Epidermal melanocyte (primary cell): ENCODE results near the gene SARS2.

Source experiments
- DNase-seq: peaks from one replicate; pipeline ENCODE4 v3.0.0; 2011; ENCODE audit warnings: low spot score; ENCODE audit not compliant: insufficient read length

SARS2 gene

DNA sequence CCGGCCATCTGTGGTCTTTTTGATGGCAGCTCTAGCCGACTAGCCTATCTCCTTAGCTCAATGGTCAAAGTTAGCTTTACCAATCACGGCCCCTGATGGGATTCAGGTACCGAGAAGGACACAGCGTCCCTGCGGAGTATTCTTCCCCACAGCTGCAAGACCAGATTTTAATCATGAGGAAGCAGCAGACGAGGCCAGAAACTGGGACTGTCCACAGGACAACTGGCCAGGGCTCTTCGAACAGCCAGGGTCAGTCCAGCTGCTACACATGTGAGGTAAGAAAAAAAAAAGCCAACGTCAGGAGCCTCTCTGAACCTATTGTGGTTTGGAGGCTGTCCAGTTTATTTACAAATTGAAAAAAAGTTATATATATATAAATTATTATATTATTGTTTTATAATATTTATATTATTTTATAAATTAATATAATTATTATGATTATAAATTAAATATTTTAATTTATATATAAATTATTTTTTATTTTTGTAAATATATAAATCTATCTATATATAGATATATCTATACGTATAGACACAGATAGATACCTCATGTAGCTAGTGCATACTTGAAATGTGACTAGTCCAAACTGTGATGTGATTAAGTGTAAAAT lies 63.3 kb downstream of the SARS2 start:
- DNase-seq, result no peak
